WTC11 (cell line): ENCODE measurements around the gene GRID2. TPM values are rescaled to one million over a fixed set of nuclear protein-coding genes. Genes with fewer than 3 reads are reported as not detected.

ENCODE experiments used
- ATAC-seq: fragments of 200-7000 bp; cut with Tn5 transposase; 2 replicates; pipeline ENCODE4 v1.10.0; 2021; ENCODE audit warnings: mild to moderate bottlenecking, moderate library complexity
- CTCF ChIA-PET: fragments of 300-600 bp; sonication (Branson Sonifier 250); formaldehyde crosslinking; loops from one replicate; lab custom pipeline; 2021; ENCODE audit warnings: antibody characterized with exemption; lab: Charles Lee
- POLR2A ChIA-PET: fragments of 350-600 bp; sonication (Branson Sonifier 250); formaldehyde crosslinking; loops from one replicate; lab custom pipeline; 2021; ENCODE audit warnings: antibody characterized with exemption; lab: Charles Lee
- DNase-seq: peaks from one replicate; pipeline ENCODE4 v3.0.0; 2021; ENCODE audit warnings: low spot score
- H3K27ac Mint-ChIP-seq: 2 replicates; pipeline ENCODE4 v1.8.0; 2021; ENCODE audit warnings: mixed read lengths
- H3K27me3 Mint-ChIP-seq: 2 replicates; pipeline ENCODE4 v1.8.0; 2021; ENCODE audit warnings: low read depth, mild to moderate bottlenecking, moderate library complexity, mixed read lengths
- H3K36me3 Mint-ChIP-seq: 2 replicates; pipeline ENCODE4 v1.8.0; 2021; ENCODE audit warnings: mixed read lengths
- H3K4me1 Mint-ChIP-seq: 2 replicates; pipeline ENCODE4 v1.8.0; 2022; ENCODE audit warnings: mixed read lengths
- H3K4me3 Mint-ChIP-seq: 2 replicates; pipeline ENCODE4 v1.8.0; 2021; ENCODE audit warnings: mild to moderate bottlenecking, moderate library complexity, mixed read lengths
- H3K9me3 Mint-ChIP-seq: 2 replicates; pipeline ENCODE4 v1.8.0; 2021; ENCODE audit warnings: mixed read lengths
- EMX1 ChIP-seq: fragments of 250-450 bp; sonication (Bioruptor Pico); IDR thresholded peaks from 2 replicates; pipeline ENCODE4 v1.8.0; 2021; ENCODE audit warnings: mild to moderate bottlenecking
- ETV6 ChIP-seq: sonication (generic); formaldehyde crosslinking; IDR thresholded peaks from 2 replicates; pipeline ENCODE4 v1.8.1; 2022; ENCODE audit warnings: mild to moderate bottlenecking, missing genetic modification reagents
- FOXJ3 ChIP-seq: sonication (generic); formaldehyde crosslinking; IDR thresholded peaks from 2 replicates; pipeline ENCODE4 v1.9.0; 2021; ENCODE audit warnings: missing genetic modification reagents, mild to moderate bottlenecking, borderline replicate concordance
- FOXP1 ChIP-seq: sonication (generic); formaldehyde crosslinking; IDR thresholded peaks from 2 replicates; pipeline ENCODE4 v1.8.0; 2022; ENCODE audit warnings: missing genetic modification reagents, mild to moderate bottlenecking, moderate library complexity, borderline replicate concordance
- NFATC4 ChIP-seq: fragments of 250-450 bp; sonication (Bioruptor Pico); IDR thresholded peaks from 2 replicates; pipeline ENCODE4 v1.9.0; 2021; ENCODE audit warnings: mild to moderate bottlenecking
- NR2C2 ChIP-seq: sonication (generic); formaldehyde crosslinking; IDR thresholded peaks from 2 replicates; pipeline ENCODE4 v1.8.0; 2022; ENCODE audit warnings: mild to moderate bottlenecking, missing genetic modification reagents
- SMAD3 ChIP-seq: sonication (generic); formaldehyde crosslinking; IDR thresholded peaks from 2 replicates; pipeline ENCODE4 v1.8.0; 2022; ENCODE audit warnings: missing genetic modification reagents, mild to moderate bottlenecking, borderline replicate concordance
- SP1 ChIP-seq: sonication (generic); formaldehyde crosslinking; conservative IDR thresholded peaks from 2 replicates; pipeline ENCODE4 v1.8.1; 2022; ENCODE audit warnings: missing genetic modification reagents
- TEAD1 ChIP-seq: sonication (generic); formaldehyde crosslinking; IDR thresholded peaks from 2 replicates; pipeline ENCODE4 v1.8.0; 2022; ENCODE audit warnings: mild to moderate bottlenecking, missing genetic modification reagents
- TEAD4 ChIP-seq: sonication (generic); formaldehyde crosslinking; IDR thresholded peaks from 2 replicates; pipeline ENCODE4 v1.8.0; 2022; ENCODE audit warnings: mild to moderate bottlenecking, missing genetic modification reagents
- ZBTB21 ChIP-seq: sonication (generic); formaldehyde crosslinking; IDR thresholded peaks from 2 replicates; pipeline ENCODE4 v1.8.1; 2023; ENCODE audit warnings: mild to moderate bottlenecking, missing genetic modification reagents, borderline replicate concordance
- ZNF232 ChIP-seq: sonication (generic); formaldehyde crosslinking; IDR thresholded peaks from 2 replicates; pipeline ENCODE4 v1.8.0; 2022; ENCODE audit warnings: mild to moderate bottlenecking, missing genetic modification reagents
- ZNF423 ChIP-seq: fragments of 250-450 bp; sonication (Bioruptor Pico); IDR thresholded peaks from 2 replicates; pipeline ENCODE4 v2.1.2; 2022; ENCODE audit warnings: mild to moderate bottlenecking, moderate library complexity
- total RNA-seq: library from RNA; stranded (reverse); gene quantifications from 3 replicates; pipeline ENCODE4 v1.2.3, GENCODE V29; 2021
- TF ChIP-seq, protein P1 (sequence below): fragments of 250-450 bp; sonication (Bioruptor Pico); IDR thresholded peaks from 2 replicates; pipeline ENCODE4 v1.9.0; 2021; ENCODE audit warnings: mild to moderate bottlenecking, borderline replicate concordance
- TF ChIP-seq, protein P2 (sequence below): sonication (generic); formaldehyde crosslinking; IDR thresholded peaks from 2 replicates; pipeline ENCODE4 v1.8.0; 2023; ENCODE audit warnings: missing genetic modification reagents
- TF ChIP-seq, protein P3 (sequence below): sonication (generic); formaldehyde crosslinking; IDR thresholded peaks from 2 replicates; pipeline ENCODE4 v1.8.0; 2023; ENCODE audit warnings: missing genetic modification reagents, mild to moderate bottlenecking, borderline replicate concordance
- TF ChIP-seq, protein P4 (sequence below): sonication (generic); formaldehyde crosslinking; IDR thresholded peaks from 2 replicates; pipeline ENCODE4 v1.8.0; 2022; ENCODE audit warnings: mild to moderate bottlenecking, missing genetic modification reagents
- TF ChIP-seq, protein P5 (sequence below): fragments of 200-600 bp; IDR thresholded peaks from 2 replicates; pipeline ENCODE4 v1.8.0; 2022; ENCODE audit warnings: antibody characterized with exemption
- TF ChIP-seq, protein P6 (sequence below): sonication (generic); formaldehyde crosslinking; IDR thresholded peaks from 2 replicates; pipeline ENCODE4 v1.8.1; 2023; ENCODE audit warnings: mild to moderate bottlenecking, missing genetic modification reagents, borderline replicate concordance

The GRID2 gene
- total RNA-seq, 1 experiment from 2014 or later = 26.8 TPM

DNA sequence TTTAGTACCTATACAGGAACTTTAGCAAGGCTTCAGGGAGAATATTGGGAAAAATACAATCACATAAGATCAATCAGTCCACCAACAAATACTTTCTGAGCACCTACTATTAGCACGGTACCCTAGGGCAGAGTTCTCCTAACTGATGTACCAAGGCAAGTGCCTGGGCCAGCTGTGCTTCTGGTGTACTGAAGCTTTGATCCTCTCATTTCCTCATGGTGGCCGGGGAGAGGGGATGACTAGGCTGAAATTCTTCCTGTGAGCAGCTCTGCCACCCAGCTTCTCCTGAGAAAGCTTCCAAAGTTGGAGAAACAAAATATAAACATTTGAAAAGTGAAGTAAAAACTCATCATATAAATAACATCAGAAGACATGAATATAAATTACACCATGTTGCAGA, 1475.5 kb downstream of the GRID2 start:
- Mint-ChIP-seq H3K4me1 (peaks cover 20% of the 10 kb centered on the region), H3K36me3 (no peaks in the 10 kb centered on the region), H3K9me3 (no peaks in the 10 kb centered on the region), H3K4me3 (no peak overlapping the region), H3K27me3 (no peaks in the 10 kb centered on the region), H3K27ac (no peak overlapping the region)
- POLR2A ChIA-PET = no interaction called here
- ATAC-seq = peak; percentile 66
- TF ChIP-seq TEAD1 (CRISPR knock-in tag) (no peak), ZNF232 (CRISPR knock-in tag) (no peak), ZBTB21 (CRISPR knock-in tag) (no peak), SP1 (CRISPR knock-in tag) (no peak), FOXJ3 (no peak), ZNF423 (CRISPR knock-in tag) (no peak), ETV6 (CRISPR knock-in tag) (no peak), FOXP1 (CRISPR knock-in tag) (no peak), NR2C2 (CRISPR knock-in tag) (no peak)
- TF ChIP-seq, protein P1, sequence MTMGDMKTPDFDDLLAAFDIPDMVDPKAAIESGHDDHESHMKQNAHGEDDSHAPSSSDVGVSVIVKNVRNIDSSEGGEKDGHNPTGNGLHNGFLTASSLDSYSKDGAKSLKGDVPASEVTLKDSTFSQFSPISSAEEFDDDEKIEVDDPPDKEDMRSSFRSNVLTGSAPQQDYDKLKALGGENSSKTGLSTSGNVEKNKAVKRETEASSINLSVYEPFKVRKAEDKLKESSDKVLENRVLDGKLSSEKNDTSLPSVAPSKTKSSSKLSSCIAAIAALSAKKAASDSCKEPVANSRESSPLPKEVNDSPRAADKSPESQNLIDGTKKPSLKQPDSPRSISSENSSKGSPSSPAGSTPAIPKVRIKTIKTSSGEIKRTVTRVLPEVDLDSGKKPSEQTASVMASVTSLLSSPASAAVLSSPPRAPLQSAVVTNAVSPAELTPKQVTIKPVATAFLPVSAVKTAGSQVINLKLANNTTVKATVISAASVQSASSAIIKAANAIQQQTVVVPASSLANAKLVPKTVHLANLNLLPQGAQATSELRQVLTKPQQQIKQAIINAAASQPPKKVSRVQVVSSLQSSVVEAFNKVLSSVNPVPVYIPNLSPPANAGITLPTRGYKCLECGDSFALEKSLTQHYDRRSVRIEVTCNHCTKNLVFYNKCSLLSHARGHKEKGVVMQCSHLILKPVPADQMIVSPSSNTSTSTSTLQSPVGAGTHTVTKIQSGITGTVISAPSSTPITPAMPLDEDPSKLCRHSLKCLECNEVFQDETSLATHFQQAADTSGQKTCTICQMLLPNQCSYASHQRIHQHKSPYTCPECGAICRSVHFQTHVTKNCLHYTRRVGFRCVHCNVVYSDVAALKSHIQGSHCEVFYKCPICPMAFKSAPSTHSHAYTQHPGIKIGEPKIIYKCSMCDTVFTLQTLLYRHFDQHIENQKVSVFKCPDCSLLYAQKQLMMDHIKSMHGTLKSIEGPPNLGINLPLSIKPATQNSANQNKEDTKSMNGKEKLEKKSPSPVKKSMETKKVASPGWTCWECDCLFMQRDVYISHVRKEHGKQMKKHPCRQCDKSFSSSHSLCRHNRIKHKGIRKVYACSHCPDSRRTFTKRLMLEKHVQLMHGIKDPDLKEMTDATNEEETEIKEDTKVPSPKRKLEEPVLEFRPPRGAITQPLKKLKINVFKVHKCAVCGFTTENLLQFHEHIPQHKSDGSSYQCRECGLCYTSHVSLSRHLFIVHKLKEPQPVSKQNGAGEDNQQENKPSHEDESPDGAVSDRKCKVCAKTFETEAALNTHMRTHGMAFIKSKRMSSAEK (CRISPR knock-in tag) = no peak
- CTCF ChIA-PET = no interaction called here
- DNase-seq = no peak

DNA sequence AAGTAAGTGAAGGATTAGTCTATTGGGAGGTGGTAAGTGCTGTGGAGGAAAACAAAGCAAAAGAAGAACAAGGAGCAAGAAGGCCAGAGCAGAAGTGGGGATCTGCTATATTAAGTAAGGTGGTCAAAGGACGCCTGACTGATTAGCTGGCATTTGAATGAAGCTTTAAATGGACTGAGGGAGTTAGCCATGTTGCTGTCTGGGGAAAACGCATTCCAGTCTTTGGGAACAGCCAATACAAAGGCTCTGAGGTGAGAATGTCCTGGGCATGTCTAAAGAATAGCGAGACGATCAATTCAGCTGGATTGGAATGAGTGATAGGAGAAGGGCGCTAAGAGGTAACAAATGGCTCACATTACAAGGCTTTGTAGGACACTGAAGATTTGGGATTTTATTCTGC, 1476.3 kb downstream of the GRID2 start:
- CTCF ChIA-PET = no interaction called here
- Mint-ChIP-seq H3K4me3 (no peak overlapping the region), H3K4me1 (peaks cover 20% of the 10 kb centered on the region), H3K27me3 (no peaks in the 10 kb centered on the region), H3K36me3 (no peaks in the 10 kb centered on the region), H3K27ac (no peak overlapping the region), H3K9me3 (no peaks in the 10 kb centered on the region)
- no peak for DNase-seq
- POLR2A ChIA-PET = no interaction called here
- ATAC-seq = peak; percentile 52
- TF ChIP-seq, protein P2, sequence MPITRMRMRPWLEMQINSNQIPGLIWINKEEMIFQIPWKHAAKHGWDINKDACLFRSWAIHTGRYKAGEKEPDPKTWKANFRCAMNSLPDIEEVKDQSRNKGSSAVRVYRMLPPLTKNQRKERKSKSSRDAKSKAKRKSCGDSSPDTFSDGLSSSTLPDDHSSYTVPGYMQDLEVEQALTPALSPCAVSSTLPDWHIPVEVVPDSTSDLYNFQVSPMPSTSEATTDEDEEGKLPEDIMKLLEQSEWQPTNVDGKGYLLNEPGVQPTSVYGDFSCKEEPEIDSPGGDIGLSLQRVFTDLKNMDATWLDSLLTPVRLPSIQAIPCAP (CRISPR knock-in tag) = no peak
- no peak for TF ChIP-seq TEAD4 (CRISPR knock-in tag)
- TF ChIP-seq, protein P3, sequence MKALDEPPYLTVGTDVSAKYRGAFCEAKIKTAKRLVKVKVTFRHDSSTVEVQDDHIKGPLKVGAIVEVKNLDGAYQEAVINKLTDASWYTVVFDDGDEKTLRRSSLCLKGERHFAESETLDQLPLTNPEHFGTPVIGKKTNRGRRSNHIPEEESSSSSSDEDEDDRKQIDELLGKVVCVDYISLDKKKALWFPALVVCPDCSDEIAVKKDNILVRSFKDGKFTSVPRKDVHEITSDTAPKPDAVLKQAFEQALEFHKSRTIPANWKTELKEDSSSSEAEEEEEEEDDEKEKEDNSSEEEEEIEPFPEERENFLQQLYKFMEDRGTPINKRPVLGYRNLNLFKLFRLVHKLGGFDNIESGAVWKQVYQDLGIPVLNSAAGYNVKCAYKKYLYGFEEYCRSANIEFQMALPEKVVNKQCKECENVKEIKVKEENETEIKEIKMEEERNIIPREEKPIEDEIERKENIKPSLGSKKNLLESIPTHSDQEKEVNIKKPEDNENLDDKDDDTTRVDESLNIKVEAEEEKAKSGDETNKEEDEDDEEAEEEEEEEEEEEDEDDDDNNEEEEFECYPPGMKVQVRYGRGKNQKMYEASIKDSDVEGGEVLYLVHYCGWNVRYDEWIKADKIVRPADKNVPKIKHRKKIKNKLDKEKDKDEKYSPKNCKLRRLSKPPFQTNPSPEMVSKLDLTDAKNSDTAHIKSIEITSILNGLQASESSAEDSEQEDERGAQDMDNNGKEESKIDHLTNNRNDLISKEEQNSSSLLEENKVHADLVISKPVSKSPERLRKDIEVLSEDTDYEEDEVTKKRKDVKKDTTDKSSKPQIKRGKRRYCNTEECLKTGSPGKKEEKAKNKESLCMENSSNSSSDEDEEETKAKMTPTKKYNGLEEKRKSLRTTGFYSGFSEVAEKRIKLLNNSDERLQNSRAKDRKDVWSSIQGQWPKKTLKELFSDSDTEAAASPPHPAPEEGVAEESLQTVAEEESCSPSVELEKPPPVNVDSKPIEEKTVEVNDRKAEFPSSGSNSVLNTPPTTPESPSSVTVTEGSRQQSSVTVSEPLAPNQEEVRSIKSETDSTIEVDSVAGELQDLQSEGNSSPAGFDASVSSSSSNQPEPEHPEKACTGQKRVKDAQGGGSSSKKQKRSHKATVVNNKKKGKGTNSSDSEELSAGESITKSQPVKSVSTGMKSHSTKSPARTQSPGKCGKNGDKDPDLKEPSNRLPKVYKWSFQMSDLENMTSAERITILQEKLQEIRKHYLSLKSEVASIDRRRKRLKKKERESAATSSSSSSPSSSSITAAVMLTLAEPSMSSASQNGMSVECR (CRISPR knock-in tag) = no peak
- no peak for TF ChIP-seq ETV6 (CRISPR knock-in tag)
- TF ChIP-seq SMAD3 (CRISPR knock-in tag) = no peak
- no peak for TF ChIP-seq EMX1
- TF ChIP-seq NFATC4 (CRISPR knock-in tag) = no peak
- TF ChIP-seq TEAD1 (CRISPR knock-in tag) = no peak
- TF ChIP-seq, protein P4, sequence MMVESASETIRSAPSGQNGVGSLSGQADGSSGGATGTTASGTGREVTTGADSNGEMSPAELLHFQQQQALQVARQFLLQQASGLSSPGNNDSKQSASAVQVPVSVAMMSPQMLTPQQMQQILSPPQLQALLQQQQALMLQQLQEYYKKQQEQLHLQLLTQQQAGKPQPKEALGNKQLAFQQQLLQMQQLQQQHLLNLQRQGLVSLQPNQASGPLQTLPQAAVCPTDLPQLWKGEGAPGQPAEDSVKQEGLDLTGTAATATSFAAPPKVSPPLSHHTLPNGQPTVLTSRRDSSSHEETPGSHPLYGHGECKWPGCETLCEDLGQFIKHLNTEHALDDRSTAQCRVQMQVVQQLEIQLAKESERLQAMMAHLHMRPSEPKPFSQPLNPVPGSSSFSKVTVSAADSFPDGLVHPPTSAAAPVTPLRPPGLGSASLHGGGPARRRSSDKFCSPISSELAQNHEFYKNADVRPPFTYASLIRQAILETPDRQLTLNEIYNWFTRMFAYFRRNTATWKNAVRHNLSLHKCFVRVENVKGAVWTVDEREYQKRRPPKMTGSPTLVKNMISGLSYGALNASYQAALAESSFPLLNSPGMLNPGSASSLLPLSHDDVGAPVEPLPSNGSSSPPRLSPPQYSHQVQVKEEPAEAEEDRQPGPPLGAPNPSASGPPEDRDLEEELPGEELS (CRISPR knock-in tag) = no peak
- TF ChIP-seq, protein P5, sequence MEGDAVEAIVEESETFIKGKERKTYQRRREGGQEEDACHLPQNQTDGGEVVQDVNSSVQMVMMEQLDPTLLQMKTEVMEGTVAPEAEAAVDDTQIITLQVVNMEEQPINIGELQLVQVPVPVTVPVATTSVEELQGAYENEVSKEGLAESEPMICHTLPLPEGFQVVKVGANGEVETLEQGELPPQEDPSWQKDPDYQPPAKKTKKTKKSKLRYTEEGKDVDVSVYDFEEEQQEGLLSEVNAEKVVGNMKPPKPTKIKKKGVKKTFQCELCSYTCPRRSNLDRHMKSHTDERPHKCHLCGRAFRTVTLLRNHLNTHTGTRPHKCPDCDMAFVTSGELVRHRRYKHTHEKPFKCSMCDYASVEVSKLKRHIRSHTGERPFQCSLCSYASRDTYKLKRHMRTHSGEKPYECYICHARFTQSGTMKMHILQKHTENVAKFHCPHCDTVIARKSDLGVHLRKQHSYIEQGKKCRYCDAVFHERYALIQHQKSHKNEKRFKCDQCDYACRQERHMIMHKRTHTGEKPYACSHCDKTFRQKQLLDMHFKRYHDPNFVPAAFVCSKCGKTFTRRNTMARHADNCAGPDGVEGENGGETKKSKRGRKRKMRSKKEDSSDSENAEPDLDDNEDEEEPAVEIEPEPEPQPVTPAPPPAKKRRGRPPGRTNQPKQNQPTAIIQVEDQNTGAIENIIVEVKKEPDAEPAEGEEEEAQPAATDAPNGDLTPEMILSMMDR = no peak
- TF ChIP-seq ZBTB21 (CRISPR knock-in tag) = no peak
- TF ChIP-seq, protein P6, sequence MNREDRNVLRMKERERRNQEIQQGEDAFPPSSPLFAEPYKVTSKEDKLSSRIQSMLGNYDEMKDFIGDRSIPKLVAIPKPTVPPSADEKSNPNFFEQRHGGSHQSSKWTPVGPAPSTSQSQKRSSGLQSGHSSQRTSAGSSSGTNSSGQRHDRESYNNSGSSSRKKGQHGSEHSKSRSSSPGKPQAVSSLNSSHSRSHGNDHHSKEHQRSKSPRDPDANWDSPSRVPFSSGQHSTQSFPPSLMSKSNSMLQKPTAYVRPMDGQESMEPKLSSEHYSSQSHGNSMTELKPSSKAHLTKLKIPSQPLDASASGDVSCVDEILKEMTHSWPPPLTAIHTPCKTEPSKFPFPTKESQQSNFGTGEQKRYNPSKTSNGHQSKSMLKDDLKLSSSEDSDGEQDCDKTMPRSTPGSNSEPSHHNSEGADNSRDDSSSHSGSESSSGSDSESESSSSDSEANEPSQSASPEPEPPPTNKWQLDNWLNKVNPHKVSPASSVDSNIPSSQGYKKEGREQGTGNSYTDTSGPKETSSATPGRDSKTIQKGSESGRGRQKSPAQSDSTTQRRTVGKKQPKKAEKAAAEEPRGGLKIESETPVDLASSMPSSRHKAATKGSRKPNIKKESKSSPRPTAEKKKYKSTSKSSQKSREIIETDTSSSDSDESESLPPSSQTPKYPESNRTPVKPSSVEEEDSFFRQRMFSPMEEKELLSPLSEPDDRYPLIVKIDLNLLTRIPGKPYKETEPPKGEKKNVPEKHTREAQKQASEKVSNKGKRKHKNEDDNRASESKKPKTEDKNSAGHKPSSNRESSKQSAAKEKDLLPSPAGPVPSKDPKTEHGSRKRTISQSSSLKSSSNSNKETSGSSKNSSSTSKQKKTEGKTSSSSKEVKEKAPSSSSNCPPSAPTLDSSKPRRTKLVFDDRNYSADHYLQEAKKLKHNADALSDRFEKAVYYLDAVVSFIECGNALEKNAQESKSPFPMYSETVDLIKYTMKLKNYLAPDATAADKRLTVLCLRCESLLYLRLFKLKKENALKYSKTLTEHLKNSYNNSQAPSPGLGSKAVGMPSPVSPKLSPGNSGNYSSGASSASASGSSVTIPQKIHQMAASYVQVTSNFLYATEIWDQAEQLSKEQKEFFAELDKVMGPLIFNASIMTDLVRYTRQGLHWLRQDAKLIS = no peak
